RWPE1 (cell line): ENCODE results near the gene FKBP6.
A peak's percentile ranks its signal among the peaks of the same experiment; 100 is the strongest.

ENCODE experiments used
- CTCF ChIA-PET: fragments of 350-600 bp; sonication (Branson Sonifier 250); formaldehyde crosslinking; extraction: SDS; loops from one replicate; lab custom pipeline; 2021; lab: Yijun Ruan, JAX
- POLR2A ChIA-PET: fragments of 400-600 bp; formaldehyde crosslinking; extraction: SDS; loops from one replicate; lab custom pipeline; 2020; ENCODE audit warnings: antibody characterized with exemption; ENCODE audit not compliant: low non-redundant PET; lab: Yijun Ruan, JAX
- DNase-seq: peaks from one replicate; pipeline ENCODE4 v3.0.0; 2012; ENCODE audit warnings: low spot score
- H3K27ac ChIP-seq: fragments of 450-650 bp; 2 replicates; pipeline ENCODE4 v1.5.1; 2017
- CTCF ChIP-seq: fragments of 450-650 bp; conservative IDR thresholded peaks from 2 replicates; pipeline ENCODE4 v1.5.1; 2017; ENCODE audit warnings: low read depth, mild to moderate bottlenecking

Gene FKBP6

GRCh38 chr7:73329861-73330581 lies 2.1 kb downstream of the FKBP6 start:
- no peak overlapping the region for H3K27ac ChIP-seq
- DNase-seq = no peak
- ChIA-PET CTCF (no interaction called here), POLR2A (interaction anchor here (0.6 kb wide), 1 partner anchor 11 kb away, joined by 8 read pairs; no protein-coding TSS in a partner anchor)
- TF ChIP-seq CTCF = no peak

GRCh38 chr7:73330772-73331171 lies 2.8 kb downstream of the FKBP6 start:
- ChIA-PET CTCF (no interaction called here), POLR2A (interaction anchor here (0.6 kb wide), 1 partner anchor 10 kb away, joined by 8 read pairs; no protein-coding TSS in a partner anchor)
- H3K27ac ChIP-seq = no peak overlapping the region
- no peak for DNase-seq
- no peak for TF ChIP-seq CTCF

GRCh38 chr7:73332447-73332846 lies 4.5 kb downstream of the FKBP6 start:
- CTCF ChIA-PET = interaction anchor here (0.6 to 0.7 kb wide), 2 partner anchors 10 to 53 kb away, joined by 3 read pairs; no protein-coding TSS in a partner anchor
- no peak for TF ChIP-seq CTCF

GRCh38 chr7:73338321-73338720 lies 10.4 kb downstream of the FKBP6 start:
- no peak for DNase-seq
- TF ChIP-seq CTCF = no peak
- H3K27ac ChIP-seq = no peak overlapping the region
- CTCF ChIA-PET = no interaction called here
- POLR2A ChIA-PET = no interaction called here

More at GRCh38 chr7:73332447-73332846, 4.5 kb downstream of the FKBP6 start:
- POLR2A ChIA-PET = no interaction called here
- DNase-seq = no peak
- H3K27ac ChIP-seq = no peak overlapping the region

- no peak overlapping the region for H3K27ac ChIP-seq
- no peak for DNase-seq
- ChIA-PET CTCF (interaction anchor here (0.7 kb wide), 1 partner anchor 26 kb away, joined by 5 read pairs; no protein-coding TSS in a partner anchor), POLR2A (interaction anchor here (0.7 kb wide), 1 partner anchor 10 kb away, joined by 8 read pairs; no protein-coding TSS in a partner anchor)
- no peak for TF ChIP-seq CTCF
Observed at GRCh38 chr7:73340514-73340913, 12.6 kb downstream of the FKBP6 start.

- TF ChIP-seq CTCF = no peak
- DNase-seq = peak; percentile 77
- ChIA-PET CTCF (interaction anchor here (0.6 to 1.4 kb wide), 4 partner anchors 9 to 45 kb away, joined by 3 to 9 read pairs (median 6); no protein-coding TSS in a partner anchor), POLR2A (no interaction called here)
- no peak overlapping the region for H3K27ac ChIP-seq
Observed at GRCh38 chr7:73341877-73342276, 13.9 kb downstream of the FKBP6 start.
